Hematopoietic multipotent progenitor cell treated with erythropoietin and hydrocortisone succinate and interleukin-3 and kit ligand, for 6 days (in vitro differentiated cells): ENCODE measurements around the gene BCDIN3D.
A peak's percentile ranks its signal among the peaks of the same experiment; 100 is the strongest.
"Not testable (repeated sequence)": the region's sequence is repeated elsewhere in the genome, so short reads cannot be mapped to it uniquely, and the experiment has no call there.

Experiments
- DNase-seq: peaks from one replicate; pipeline ENCODE4 v3.0.0-alpha.2; 2015

The BCDIN3D gene, protein sequence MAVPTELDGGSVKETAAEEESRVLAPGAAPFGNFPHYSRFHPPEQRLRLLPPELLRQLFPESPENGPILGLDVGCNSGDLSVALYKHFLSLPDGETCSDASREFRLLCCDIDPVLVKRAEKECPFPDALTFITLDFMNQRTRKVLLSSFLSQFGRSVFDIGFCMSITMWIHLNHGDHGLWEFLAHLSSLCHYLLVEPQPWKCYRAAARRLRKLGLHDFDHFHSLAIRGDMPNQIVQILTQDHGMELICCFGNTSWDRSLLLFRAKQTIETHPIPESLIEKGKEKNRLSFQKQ

DNA sequence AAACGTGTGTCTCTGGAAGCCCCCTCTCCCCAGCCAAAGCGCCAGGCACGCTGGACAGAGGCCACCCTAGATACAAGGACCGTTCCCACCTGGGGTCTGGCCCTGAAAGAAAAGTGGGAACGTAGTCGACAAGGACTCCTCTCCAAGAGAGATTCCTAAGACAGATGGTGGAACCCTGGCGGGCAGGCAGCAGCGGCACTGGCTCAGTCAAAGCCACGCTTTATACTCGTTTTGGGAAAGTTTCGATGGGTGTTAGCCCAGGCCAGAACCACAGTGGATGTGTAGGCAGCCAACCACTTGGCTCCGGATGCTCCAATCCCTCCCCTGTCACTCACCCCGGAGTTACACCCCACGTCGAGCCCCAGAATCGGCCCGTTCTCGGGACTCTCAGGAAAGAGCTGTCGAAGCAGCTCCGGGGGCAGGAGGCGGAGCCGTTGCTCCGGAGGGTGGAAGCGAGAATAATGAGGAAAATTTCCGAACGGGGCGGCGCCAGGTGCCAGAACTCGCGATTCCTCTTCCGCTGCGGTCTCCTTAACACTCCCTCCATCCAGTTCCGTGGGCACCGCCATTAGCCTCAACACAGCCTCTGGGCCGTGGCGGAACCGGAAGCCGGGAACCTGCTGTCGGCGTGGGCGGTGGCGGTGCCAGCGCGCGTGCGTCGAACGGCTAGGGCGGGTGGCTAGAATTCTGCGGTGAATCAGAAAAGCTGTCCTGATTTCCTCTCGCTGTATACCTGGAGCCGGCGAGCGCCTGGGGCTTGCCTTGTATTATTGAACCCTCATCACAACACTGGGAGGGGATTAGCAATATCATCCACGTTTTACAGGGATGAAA is at the start of gene BCDIN3D:
TSS of gene BCDIN3D (minus strand) at position 588 of the 834 bp plus-strand sequence. CDS start at position 569, 19 bp downstream.
- DNase-seq, result peak; percentile 95

DNA sequence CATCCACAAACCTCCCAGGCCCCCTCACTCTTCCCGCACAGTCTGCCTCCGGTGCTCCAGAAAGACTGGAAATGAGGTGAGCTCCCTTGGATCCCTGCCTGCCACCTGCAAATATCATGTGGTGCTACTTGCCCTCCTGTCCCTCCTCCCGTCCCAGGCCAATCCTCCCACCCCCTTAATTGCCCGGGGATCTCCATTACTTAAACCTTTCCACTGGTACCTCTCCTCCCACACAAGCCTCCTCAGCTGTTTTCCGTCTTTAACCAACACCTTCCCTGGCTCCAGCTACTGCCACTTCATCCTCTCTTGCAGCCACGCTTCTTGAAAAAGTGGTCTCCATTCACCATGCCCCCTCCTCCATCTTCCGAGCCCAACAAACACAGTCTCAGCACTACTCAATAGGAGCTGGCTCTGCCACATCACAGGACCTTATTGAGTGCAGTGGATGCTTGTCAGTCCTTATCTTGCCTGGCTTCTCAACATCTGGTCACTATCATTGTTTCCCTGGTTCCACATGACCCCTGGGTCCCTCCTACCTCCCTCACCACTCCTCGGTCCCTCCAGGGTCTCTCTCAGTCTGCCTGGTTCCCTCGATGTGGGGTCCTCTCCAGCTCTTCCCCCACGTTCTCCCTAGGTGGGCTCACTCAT is 49.3 kb upstream of the BCDIN3D start:
- DNase-seq, result peak; percentile 48

DNA sequence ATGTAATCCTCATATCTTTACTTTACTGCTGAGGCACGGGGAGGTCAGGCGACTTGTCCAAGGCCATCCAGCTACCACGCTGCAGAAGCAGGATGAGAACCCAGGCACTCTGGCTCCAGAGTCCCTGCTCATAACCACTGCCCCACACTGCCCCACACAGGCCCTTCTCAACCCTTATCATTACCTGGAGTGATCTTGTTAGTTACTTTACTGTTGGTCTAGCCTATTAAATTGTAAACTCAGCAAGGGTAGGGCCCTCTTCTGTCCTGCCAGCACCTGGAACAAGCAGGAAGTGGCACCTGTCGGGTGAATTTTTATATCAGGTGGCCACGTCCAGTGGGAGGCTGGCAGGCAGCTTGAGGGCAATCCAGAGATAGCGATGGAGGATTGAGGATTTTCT is 48.6 kb upstream of the BCDIN3D start:
- DNase-seq, result no peak

DNA sequence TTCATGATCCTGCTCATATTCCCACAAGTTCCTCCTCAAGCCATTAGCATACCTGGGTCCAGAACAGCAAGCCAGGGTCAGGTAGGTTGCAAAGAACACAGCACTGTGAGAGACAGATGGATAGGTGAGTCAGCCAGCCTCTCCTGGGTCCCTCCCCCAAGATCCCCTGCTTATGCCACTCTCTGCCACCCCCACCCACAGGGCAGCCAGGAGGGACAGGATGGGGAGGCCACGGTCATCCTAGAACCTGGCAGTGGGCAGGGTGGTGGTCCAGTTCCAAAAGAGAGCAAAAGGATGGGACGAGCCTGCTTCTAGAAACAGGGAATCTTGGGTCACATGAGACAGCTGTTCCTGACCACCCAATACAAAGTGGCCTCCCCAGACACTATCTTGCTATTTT is 48.1 kb upstream of the BCDIN3D start:
- no peak for DNase-seq

DNA sequence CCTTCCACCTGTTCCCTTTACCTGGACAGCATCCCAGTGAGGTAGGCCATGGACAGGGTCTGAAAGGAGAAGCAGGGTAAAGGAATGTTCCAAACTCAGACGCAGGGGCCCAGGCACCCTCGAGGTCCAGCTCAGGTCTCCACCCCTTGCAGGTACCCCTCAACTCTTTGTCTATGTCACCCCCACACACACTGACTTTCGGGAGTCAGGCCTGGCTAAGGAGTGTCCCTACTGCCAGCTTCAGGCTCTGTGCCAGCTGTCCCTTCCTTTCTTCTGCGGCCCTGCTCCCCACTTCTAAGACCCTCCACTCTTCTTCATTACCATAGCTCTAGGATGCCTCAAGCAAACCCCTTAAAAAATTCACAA is 47.2 kb upstream of the BCDIN3D start:
- no peak for DNase-seq

DNA sequence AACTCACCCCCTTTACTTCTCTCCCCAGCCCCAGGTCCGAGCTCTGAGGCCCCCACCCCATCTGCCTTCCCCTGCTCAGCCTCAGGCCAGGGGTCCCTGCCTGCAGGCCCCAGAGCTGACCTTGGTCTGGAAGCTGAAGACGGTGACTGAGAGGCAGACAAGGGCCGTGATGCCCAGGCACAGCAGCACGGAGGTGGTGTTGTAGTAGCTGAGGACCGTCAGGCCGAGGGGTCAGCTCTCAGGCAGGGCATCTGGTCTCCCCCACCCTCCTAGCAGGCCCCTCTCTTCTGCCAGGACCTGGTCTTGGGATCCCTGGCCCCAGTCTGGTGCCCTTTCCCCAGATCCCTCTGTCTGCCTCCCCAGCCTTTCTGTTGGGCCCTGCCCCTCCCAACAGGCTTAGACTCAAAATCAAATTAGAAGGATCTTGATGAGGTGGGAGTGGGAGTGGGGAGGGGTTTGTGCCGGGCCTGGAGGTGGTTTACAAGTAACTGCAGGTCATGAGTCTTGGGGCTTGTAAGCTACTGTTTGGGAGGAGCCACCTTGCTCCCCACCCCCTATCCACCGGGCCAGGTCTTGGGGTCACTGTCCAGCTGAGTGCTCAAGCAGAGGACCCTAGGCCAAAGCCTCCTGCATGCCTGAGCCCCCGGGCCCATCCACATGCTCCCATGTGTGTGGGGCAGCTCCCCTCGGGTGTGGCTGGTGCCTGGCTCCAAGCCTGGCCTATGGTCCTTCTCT is 46.6 kb upstream of the BCDIN3D start:
- no peak for DNase-seq

DNA sequence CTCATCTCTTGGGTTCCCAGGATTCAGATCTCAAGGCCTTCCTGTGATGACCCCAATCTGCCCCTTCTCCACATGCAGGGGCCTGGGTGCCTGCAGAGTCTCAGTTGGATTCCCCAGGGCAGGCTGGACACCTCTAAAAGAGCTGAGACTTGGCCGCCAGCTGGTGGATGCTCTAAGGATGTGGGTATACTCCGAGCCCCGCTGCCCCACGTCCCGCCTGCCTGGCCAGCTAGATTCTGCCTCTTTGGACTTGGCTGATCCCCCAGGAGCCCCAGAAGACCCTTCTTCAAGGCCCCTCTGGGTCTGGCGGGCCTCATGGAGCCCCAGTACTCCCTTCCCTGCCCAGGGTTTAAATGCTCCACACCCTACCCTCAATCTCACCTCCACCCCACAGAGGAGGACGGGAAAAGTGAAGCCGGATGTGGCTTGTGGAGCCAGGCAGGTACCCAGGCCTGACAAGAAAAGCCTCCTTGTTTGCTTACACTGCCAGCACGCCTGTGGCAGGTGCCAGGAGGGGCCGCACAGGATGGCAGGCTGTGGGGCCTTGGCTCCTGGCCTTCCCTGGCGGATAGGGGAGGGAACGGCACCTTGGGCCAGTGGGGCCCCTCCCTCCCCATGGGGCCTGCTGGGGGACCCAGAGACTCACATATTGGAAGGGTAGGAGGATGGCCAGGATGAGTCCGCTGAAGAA is 45.7 kb upstream of the BCDIN3D start:
- no peak for DNase-seq

DNA sequence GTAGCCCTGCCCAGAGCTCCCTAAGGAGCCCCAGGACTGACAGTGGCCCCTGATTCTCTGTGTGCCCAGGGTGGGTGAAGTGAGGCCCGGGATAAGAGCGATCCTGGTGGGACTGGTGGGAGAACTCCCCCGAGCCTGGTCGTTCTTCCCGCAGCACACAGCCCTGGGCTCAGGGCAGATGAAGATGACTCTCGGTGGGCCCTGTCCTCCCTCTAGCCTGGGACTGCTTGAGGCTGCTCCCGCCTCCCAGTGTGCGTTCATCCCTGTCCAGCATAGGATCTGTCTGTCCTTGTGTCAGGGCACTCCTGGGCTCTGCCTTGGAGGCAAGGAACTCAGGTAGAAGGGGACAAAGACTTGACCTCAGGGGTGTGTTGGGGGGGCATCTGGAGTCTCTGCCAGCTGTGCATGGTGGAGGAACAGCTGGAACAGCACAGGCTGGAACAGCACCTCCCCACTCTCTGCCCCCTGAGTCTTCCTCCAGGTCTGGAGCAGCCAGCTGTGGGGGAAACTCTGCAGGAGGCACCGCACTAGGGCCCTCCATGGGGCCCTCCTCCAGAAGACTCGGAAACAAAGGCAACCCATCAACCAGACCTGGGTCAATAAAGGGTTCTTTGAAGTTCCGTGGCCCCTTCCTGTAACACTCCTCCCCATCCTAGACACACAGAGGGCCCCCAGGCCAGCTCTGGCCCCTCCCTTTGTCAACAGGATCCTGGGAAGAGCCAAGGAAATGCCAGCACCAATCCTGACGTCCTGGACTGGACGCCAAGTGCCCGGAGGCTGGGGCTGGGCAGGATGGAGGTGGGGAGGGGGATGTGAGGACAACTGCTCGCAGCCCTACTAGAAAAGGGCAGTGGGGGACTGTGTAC is 44.9 kb upstream of the BCDIN3D start:
- no peak for DNase-seq

DNA sequence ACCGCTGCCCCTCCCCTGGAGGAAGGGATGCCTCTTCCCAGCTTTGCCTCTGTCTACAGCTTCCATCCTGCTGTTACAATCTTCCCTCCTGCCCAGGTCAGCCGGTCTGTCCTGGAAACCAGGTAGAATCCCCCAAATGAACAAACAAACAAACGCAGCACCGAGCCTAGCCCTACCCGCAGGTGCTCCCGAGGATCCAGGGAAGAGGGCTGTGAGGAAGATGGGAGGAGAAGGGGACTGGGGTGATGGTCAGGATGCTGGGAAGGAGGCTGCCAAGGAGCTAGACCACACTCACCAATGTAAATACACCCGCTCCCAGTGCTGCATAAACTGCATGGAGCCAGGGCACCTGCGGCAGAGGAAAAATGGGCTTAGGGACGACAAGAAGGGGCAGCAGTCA is 44.2 kb upstream of the BCDIN3D start:
- DNase-seq, result no peak

DNA sequence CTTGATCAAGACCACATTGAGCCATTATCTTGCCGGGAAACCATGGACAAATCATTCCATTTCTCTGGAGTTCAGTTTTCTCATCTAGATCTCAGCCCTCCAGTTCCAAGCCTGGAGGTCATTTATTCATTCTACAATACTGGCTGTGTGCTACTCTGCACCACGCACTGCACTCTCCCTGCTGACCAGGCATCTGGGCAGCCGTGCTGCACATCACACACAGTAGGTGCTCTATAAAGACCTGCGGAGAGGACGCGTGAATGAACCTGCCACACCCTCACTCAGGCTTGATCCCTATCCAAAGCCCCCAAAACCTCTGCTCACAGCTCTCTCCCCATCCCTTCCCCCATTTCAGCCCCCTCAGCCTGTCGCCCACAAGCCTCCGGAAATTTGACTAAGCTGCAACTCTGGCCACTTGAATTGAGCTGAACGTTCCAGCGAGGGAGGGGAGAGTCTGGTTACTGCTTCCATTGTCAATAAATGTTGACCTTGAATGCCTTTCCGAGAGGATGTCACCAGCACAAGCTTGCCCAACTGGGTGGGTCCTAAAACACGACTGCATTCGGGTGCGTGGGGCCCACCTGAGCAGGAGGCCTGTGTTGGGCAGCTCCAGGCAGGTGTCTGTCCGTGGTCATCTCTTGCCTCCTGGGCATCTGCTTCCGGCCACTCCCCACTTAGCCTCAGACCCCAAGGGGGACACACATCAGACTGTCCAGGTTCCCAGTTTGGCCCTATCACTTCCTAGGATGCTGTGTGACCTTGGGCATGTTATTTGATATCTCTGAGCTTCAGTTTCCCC is 43.0 kb upstream of the BCDIN3D start:
- no peak for DNase-seq

DNA sequence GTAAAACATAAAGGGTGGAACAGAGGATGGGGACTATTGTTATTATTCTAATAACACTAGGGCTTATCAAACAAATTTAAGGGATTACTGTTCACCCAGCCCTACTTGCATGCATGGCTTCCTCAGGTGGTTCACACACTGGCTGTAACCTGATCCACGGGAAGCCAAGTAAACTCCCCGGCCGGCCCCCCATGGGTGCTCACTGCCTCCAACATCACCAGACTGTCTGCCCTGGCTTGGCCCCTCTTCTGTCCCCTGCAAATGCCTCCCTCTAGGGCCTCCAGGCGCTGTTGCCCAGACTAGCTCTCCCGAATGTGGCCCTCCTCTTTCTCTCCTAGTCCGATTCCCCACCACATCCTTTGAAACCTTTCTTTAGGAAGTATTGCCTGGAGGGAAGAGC is 42.2 kb upstream of the BCDIN3D start:
- no peak for DNase-seq

DNA sequence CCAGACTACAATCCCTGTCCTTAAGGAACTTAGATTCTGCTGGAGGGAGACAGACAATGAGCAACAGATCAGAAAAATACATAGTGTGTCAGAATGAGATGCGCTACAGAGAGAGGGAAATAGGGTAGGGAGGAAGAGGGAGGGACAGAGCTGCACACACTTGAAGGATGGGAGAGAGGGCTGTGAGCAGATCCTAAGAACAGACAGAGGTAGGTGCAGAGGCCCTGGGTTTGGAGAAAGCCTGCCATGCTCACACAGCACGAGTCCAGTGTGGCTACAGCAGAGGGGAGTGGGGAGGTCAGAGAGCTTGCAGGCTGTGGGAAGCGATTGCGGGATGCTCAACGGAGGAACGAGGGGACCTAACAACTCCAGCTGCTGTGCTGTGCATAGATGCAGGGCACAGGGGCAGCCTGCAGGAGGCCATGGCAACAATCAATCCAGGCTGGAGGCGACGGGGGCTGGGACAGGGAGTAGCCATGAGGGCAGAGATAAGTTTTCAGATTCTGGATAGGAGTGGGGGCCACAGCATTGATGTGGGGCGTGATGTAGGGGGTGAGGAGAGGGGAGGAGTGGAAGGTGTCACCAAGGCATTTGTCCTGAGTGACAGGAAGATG is 40.1 kb upstream of the BCDIN3D start:
- no peak for DNase-seq

DNA sequence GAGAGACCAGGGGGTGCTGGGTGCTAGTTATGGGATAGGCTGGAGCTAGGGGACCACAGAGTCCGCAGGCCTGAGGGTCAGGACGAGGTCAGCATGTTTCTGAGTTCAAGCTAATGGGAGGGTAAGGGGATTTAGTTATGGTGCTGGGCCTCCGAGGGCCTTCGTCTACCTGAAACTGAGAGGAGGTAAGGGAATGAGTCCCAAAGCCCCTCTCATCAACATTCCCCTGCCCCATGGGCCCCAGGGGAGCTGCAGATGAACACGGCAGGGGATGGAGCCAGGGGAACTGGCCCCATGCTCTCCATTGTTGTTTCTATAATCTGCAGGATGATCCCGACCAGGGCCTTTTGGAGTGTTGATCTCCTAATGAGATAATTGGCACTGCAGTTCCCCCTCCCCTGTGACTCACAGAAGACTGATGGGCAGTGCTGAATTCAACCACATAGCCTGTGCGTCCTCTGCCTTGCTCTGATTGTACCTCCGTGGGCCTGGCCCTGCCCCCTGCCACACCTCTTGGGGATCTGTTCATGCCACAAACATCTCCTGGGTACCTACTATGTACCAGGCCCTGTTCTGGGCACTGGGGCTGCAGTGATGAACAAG is 39.4 kb upstream of the BCDIN3D start:
- DNase-seq, result no peak

DNA sequence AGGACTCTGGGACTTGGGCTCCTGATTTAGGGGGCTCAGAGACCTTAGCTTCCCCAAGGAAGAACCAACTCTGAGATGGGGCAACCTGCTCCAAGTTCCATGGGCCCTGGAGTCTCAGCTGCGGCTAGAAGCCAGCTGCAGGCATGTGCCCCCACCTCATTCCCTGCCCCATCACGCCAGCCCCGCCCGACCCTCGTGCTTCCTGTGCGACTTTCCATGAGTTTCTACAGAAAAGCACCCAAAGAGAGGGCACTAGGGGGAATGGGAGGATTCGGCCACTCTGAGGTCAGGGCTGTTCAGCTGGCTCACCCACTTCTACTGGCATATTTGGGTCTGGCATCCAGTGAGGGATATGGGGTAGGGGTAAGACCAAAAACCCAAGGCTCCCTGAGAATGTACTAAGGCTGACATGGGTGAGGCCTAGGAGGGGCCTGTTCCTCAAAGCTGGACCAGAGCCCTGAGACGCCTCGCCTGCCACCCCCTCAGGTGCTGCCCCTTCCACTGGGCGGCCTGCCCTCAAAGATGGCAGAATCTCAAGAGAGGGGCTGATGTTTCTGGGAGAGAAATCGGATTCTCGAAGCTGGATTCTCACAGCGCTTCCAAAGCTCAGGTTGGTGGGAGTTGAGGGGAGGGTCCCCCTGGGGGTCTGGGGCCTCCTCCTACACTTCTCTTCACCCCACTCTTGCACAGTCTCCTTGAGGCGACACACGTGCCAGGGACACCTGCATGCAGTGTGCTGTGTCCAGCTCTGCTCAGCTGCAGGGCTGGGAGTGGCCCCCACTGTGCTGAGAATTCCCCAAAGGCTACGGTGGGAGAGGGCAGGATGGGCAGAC is 38.7 kb upstream of the BCDIN3D start:
- DNase-seq, result no peak

DNA sequence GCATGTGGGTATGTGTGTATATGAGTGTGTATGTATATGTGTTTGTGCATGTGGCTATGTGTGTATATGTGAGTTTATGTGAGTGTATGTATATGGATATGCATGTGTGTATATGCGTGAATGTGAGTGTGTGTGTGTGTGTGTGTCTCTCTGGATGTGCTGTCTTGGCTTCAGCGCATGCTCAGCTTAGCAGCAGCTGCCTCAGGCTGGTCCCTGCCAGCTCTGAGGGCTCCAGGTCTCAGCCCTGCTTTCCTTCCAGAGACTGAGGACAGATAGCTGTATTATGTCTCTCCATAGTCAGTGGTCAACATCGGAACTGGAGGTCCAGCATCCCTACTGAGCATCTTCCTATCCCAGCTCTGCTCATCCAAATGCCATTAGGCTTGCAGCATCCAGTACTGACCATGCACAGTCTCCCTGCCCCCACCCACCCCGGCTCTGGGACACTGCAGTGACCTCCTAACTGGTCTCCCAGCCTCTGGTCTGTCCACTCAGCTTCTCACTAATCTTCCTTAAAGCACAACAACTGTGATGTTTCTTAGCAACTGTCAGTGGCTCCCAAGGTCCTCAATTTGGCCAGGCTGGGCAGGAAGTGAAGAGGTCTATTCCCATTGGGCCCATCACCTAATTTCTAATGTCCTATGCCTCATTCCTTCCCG is 38.0 kb upstream of the BCDIN3D start:
- no peak for DNase-seq

DNA sequence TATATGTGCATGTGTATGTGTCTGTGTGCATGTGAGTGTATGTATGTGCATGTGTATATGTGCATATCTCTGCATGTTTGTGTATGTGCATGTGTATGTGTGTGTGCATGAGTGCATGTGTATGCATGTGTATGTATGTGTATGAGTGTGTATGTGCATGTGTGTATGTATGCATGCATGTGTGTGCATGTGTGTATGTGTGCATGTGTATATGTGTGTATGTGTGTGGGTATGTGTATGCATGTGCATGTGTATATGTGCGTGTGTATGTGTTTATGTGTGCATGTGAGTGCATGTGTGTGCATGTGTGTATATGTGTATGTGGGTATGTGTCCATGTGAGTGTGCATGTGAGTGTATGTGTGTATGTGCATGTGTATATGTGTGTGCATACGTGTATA is 36.2 kb upstream of the BCDIN3D start:
- not testable (repeated sequence) for DNase-seq

DNA sequence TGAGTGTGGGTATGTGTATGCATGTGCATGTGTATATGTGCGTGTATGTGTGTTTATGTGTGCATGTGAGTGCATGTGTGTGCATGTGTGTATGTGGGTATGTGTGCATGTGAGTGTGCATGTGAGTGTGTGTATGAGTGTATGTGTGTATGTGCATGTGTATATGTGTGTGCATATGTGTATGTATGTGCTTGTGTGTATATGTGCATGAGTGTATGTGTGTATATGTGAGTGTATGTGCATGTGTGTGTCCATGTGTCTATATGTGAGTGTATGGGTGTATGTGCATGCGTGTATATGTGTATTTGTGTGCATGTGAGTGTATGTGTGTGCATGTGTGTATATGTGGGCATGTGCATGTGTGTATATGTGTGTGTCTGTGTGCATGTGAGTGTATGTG is 35.1 kb upstream of the BCDIN3D start:
- no peak for DNase-seq

DNA sequence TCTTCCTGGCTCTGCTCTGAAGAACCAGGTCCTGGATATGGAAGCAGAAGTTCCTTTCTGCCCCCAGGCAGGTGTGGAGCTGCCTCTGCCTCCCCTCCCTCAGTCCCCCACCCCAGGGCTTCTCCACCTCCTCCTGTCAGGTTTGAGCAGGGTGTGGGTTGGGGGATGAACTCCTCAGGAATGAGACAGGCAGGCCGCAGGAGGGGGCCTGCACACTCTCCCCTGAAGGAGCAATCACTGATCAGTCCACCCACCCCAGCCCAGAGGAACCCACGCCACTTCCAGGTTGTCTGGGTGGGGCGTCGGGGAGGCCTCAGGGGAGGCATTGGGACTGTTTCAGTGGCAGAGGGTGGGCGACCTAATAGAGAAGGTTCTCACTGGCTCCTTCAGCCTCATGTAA is 34.2 kb upstream of the BCDIN3D start:
- DNase-seq, result no peak
